8988T (cell line): Measurements from ENCODE around the gene ACACB.
A peak's percentile ranks its signal among the peaks of the same experiment; 100 is the strongest.
"Not testable (repeated sequence)": the region's sequence is repeated elsewhere in the genome, so short reads cannot be mapped to it uniquely, and the experiment has no call there.

Experiments
- DNase-seq: peaks from one replicate; pipeline ENCODE4 v3.0.0; 2011

The ACACB gene

DNA sequence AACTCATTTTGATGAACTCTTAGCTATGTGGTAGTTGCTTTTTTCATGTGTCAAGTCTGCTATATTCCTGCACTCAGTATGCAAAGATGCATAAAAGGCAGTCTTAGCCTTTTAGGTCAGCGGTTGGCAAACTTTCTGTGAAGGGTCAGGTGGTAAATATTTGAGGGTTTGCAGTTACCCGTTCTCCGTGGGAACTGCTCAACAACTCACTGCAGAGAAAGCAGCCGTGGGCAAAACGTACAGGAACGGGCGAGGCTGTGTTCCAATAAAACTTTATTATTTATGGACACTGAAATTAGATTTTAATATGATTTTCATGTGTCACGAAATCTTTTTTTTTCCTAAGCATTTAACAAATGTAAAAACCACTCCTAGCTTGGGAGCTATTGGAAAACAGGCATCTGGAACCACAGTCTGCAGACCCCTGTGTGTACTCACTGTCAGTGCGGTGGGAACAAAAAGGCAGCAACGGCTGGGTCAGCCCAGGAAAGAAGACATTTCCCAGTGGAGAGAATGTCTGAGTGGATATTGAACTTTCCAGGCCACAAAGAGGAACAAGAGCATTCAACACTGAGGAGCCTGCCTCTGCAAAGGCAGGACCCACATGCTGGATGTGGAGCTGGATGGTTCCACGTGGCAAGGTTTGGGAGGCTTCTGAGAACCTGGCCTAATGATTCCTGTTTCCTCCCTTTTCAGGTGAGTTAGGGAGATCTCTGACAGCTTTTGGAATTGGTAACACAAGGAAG is 3.5 kb upstream of the ACACB start:
- DNase-seq, result no peak

DNA sequence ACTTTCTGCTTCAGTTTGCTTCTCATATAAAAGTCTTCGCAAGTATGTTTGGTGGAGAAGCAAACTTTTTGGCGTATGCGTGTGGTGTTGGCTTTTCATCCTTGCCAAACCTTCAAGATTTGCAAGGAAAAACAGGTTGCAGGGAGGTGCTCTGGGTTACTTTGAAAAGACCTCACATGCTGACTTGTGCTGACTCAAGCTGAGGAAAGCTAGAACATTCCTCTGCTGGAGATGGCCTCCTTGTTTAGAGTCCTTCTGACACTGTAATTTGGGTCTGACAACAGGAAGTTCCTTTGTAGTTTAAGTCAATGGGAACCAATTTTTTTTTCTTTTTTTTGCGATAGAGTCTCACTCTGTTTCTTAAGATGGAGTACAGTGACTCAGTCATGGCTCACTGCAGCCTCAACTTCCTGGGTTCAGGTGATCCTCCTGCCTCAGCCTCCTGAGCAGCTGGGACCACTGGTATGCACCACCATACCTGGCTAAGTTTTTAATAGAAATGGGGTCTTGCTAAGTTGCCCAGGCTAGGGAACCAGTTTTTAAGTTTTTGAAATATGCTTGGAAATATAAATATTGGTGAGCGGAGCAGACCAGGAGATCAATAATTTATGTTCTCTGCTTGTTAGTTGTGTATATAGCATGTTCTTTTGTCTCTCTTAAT is 2.6 kb upstream of the ACACB start:
- no peak for DNase-seq

DNA sequence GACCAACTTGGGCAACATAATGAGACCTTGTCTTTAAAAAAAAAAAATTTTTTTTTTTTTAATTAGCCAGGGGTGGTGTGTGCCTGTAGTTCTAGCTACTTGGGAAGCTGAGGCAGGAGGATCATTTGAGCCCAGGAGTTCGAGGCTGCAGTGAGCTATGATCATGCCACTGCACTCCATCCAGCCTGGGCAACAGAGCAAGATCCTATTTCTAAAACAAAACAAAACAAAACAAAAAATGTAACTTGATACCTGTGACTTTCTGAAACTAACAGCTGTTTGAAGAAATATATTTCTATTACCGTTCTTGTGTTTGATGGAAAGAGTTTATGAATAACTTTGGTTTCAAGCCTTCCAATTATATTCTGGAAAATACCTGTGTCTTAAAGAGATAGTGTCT is 1.7 kb upstream of the ACACB start:
- no peak for DNase-seq

- DNase-seq, result no peak
Observed at GRCh38 chr12:109115404-109115757, 1.0 kb upstream of the ACACB start.

DNA sequence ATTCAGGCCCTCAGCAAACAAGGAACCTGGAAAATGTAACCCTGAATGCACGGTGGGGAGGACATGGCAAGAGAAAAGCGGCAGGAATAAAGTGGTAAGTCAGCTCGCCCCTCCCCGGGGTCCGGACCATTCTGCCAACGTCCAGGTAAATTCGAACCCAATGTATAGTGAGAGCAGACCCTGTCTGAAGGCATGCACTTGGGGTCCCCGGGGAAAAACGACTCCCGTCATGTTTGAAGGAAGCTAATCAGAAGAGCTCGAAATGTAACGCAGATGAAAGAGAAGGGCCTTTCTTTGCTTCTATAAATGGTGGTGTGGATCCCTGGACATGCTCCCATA is 193 bp downstream of the ACACB start:
- DNase-seq, result no peak

- DNase-seq, result no peak
Observed at GRCh38 chr12:109120095-109120494, 3.7 kb downstream of the ACACB start.

DNA sequence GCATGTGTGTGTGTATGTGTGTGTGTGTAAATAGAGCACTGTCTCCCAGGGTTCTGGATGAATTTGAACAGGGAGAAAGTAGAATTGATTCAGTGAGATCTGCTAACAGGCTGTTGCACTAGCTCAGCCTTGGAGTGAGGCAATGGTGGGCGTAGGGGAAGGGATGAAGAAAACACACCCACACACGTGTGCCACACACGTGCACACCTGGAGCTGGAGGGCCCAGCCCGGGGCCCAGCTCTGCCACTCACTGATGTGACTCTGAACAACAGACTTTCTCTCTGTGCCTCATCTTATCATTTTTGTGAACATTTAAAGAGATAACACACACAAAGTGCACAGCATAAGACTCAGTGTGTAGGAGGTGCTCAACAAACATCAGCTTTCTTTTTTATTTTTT is 4.2 kb downstream of the ACACB start:
- DNase-seq, result no peak

DNA sequence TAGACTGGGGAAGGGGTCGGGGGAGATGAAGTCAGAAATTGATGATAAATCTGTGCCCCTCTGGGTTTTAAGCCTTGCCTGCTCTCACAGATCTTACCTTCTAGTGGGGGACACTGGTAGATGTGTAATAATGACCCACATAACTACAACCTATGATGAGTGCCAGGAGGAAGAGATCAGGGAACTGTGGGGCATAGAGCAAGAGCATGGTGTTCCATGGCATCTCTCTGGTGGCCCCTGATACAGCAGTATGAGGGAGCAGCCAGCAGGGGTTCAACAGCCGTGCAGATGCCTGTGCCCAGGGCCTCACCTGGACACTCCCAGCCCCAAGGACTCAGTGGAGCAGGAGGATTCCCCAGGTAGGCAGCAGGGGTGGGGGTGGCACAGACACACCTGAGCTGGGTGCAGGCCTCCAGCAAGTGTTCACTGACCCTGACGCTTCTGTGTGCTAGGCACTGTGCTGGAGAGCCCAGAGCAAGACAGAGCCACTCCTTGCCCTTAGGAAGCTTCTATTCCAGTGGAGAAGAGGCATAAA is 5.0 kb downstream of the ACACB start:
- DNase-seq, result no peak

DNA sequence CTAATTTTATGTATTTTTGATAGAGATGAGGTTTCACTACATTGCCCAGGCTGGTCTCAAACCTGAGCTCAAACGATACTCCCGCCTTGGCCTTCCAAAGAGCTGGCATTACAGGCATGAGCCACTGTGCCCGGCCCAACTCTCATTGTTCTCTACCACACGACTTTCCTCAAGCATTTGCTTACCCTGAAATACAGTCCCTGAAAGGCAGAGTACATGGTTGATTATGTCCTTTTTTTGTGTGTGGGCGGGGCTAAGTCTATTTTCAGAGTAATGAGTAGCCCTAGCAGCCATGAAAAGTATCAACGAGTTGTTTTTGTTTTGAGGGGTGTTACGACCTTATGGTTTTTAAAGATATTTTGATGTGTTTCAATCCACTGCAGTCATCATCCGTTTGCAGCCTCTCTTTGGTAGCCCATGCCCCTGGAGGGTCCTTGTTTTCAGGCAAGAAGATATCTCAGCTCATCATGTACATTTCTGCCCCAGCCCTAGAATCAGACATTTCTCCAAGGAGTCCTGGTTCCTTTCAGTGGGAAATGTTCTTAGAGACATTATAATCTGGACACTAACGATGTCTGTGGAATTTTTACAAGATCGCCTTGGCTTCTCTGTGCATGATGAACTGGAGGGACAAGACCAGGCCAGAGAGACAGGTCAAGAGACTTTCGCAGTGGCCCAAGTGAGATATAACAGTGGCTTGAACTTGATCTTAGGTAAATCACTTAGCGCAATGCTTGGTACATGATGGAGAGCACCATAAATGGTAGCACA is 8.7 kb downstream of the ACACB start:
- DNase-seq, result no peak

DNA sequence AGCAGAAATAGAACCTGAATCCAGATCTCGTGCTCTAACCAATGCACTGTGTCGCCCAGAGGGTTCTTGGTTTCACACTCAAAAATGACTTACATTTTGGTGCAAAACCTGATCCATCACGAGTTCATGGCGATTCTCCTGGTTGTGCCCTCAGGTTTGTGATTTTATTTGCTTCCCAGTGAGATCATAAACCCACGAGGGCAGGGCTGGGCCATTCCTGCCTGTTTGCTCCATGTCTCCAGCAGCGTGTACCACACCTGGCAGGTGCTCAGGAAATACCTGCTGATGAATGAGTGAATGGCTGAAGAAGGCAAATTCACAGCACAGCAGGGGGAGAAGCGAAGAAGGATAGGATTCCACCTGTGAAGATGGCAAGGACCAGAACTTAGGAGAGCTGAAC is 9.4 kb downstream of the ACACB start:
- no peak for DNase-seq

GRCh38 chr12:109126784-109127183 is 10.4 kb downstream of the ACACB start:
- no peak for DNase-seq

GRCh38 chr12:109127533-109128242 is 11.3 kb downstream of the ACACB start:
- DNase-seq, result no peak

GRCh38 chr12:109130297-109131153 is 14.1 kb downstream of the ACACB start:
- DNase-seq, result no peak

DNA sequence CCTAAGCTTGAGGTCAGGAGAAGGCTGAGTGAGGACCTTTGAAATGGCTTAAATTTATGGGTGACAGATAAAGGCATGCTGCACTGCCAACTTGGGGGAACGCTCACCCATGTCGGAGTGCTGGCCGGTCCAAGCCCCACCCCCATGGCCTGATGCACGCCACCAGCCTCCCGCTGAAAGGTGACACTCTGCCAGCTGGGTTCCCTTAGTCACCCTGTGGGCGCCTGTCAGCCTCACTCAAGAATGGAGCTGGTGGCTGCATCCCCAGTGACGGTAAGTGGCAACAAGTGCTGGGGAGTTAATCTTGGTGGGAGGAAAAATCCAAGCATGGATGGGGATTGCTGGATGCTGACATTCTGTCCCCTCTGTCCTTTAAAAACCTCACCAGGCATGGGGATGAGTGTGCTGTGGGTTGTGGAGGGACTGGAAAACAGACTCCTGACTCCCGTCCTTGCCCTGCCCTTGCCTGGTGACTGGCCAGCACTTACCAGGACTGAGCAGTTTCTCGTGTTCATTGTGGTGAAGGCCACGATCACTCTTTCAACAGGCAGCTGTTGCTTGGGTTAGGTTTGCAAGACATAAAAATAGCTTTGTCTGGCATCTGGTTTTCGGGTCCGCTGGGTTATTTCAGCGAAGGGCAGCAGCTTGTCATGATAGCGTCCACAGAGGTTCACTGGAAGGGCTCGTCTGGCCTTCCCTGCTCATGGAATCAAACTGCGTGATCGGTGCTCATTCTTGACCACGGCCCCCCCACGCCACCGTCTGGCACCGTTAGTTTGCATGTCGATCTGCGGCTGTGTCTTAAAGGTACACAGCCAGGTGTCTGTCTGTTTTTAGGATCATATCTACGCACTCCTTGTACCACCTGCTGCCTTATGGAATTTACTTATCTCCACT is 15.0 kb downstream of the ACACB start:
- no peak for DNase-seq

GRCh38 chr12:109134186-109134917 is 18.0 kb downstream of the ACACB start:
- peak; percentile 56 for DNase-seq

DNA sequence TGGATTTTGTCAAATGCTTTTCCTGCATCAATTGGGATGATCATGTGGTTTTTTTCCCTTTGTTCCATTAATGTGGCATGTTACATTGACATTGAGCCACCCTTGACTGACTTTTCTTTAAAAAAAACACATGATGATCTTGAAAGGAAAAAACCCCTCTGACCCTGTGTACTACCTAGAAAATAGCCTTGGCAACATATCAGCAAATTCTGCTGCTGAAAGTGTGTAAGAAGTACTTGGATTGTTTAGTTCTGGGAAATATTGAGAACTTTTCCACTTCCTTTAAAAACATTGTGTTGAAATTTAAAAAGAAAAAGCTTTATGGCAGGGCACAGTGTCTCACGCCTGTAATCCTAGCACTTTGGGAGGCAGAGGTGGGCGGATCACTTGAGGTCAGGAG is 20.7 kb downstream of the ACACB start:
- DNase-seq, result no peak

DNA sequence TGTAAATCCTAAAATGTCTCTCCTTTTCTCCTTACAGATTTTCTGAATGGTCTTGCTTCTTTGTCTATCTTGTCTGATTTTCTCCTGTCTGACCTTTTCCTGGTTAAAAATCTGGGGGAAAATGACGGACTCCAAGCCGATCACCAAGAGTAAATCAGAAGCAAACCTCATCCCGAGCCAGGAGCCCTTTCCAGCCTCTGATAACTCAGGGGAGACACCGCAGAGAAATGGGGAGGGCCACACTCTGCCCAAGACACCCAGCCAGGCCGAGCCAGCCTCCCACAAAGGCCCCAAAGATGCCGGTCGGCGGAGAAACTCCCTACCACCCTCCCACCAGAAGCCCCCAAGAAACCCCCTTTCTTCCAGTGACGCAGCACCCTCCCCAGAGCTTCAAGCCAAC is 23.0 kb downstream of the ACACB start:
- no peak for DNase-seq

GRCh38 chr12:109139791-109140190 is 23.4 kb downstream of the ACACB start:
- DNase-seq, result no peak

GRCh38 chr12:109140560-109140959 is 24.2 kb downstream of the ACACB start:
- no peak for DNase-seq

DNA sequence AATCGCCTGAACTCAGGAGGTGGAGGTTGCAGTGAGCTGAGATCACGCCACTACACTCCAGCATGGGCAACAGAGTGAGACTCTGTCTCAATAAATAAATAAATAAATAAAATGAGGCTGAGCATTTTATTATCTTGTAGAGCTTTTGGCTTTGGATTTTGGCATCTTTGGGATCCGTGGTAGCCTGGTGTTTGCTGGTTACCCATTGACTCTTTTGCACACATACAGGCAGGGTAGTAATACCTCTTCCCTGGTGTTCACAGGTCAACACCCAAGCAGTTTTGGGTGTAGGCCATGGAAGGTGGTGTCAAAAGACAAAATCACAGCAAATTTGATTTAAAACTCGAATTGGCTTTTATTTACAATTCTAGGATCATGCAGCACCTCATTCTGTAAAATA is 27.8 kb downstream of the ACACB start:
- no peak for DNase-seq

DNA sequence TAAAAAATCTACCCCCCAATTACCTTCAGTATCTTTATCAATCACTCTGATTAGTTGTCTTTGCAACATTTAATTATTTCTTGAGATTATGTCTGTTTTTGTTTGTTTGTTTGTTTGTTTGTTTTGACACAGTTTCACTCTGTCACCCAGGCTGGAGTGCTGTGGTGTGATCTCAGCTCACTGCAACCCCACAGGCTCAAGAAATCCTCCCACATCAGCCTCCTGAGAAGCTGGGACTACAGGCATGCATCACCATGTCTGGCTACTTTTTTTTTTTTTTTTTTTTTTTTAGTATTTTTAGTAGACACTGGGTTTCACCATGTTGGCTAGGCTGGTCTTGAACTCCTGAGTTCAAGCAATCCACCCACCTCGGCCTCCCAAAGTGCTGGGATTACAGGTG is 30.7 kb downstream of the ACACB start:
- DNase-seq, result not testable (repeated sequence)
